Stimulated activated CD4-positive, alpha-beta T cell treated with anti-CD3 and anti-CD28 coated beads, Interleukin-12 subunit alpha, Interleukin-12 subunit beta, amount 100 ng/mL, for 4 hours (primary cell): ENCODE data around the gene PRKCQ.

Experiments
- DNase-seq: peaks from one replicate; pipeline ENCODE4 v3.0.0-alpha.2; 2020

Gene PRKCQ

DNA sequence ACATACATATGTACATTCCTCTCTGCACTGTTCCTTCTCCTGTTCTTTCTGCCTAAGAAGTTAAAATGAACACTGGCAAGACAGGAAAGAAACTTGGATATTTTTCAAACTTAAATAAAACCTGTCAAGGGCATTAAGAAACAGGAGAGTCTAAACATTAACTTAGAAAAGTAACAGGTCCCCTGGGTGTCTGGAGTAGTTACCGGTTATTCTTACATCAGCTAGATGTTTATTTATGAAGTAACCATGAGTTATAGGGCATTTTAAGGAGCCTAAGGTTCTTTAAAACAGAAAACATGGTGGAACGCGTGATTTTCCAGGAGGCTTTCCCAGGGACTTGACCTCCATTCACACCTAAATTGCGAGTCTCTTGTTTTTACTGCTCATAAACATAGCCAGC is 148.2 kb downstream of the PRKCQ start:
- no peak for DNase-seq

DNA sequence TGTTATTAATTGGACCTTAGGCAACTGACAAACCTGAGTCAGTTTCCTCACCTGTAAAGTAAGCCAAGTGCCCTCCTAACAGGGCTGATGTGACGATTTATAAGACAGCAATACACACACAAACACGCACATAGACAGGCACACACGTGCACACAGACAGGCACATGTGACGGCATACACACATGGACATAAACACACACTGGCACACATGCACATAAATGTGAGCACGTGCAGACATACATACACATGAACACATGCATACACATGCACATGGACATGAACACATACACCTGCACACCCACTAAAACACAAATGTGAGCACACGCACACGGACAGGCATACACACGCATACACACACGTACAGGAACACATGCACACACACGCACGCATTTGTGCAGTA is 148.9 kb downstream of the PRKCQ start:
- no peak for DNase-seq

DNA sequence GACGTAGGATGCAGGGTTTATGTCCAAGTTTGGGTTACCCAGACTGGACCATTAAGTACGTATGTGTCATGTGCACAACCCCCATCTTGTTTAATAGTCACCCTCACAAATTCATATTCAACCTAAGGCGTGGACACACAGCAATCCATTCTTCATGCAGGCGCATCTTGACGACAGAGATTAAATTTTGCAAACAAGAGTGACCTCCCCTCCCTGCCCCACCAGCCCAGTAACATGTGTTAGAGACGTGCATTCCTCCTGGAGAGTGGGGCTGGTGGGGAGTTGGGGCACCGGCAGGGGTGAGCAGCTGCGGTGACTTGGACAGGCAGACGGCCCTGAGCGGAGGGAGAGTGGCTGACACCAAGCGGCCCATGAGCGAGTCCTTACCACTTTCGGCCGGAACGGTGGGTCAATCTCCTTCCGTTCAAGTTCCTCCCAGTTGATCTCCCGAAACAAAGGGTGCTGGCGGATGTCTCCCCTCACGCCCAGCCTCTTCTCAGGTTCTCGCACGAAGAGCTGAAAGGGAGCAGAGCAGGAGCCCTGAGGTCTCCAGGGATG is 149.6 kb downstream of the PRKCQ start:
- DNase-seq = no peak

DNA sequence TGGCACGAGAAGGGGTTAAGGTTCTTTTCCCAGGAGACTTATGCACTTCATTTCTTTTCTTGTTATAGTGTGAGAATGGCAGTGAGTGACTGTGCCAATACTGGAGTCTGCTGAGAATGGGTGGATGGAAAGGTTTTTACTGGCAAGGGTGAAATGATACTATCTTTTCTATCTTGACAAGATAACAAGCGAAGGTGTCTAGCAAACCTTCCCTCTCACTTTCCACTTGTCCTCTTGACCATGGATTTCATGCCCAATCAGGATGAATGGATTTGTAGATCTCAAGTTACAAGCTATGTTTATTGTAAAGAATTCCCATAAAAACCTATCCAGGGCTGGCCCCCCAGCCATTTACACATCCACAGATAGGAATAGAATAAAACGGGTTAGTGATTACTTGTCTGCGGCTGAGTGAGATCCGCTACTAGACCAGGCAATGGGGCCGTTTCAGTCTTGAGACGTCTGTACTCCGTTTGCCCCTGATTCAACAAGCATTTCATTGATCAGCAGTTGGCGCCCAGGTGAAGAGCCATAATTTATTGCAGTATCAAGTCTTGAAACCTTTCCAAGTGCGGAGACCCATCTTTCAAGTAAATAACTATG is 152.6 kb downstream of the PRKCQ start:
- DNase-seq = no peak

DNA sequence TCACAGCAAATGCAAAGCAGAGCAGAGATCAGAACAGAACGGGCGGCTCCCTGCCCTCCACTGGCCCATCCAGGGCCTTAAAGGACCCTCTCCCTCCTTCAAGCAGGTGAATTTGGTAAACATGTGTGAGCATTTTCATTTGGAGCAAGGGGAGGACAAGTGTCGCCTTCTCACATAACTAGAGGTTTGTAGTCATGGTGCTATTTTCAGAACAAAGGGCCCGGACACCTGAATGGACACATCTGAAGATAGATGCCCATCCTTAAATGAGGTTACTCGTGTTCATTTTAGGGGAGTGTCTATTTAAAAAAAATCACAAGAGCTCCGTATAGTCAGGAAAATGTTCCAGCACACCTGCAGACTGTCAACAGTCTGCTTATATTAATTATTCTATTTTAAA is 153.8 kb downstream of the PRKCQ start:
- no peak for DNase-seq

DNA sequence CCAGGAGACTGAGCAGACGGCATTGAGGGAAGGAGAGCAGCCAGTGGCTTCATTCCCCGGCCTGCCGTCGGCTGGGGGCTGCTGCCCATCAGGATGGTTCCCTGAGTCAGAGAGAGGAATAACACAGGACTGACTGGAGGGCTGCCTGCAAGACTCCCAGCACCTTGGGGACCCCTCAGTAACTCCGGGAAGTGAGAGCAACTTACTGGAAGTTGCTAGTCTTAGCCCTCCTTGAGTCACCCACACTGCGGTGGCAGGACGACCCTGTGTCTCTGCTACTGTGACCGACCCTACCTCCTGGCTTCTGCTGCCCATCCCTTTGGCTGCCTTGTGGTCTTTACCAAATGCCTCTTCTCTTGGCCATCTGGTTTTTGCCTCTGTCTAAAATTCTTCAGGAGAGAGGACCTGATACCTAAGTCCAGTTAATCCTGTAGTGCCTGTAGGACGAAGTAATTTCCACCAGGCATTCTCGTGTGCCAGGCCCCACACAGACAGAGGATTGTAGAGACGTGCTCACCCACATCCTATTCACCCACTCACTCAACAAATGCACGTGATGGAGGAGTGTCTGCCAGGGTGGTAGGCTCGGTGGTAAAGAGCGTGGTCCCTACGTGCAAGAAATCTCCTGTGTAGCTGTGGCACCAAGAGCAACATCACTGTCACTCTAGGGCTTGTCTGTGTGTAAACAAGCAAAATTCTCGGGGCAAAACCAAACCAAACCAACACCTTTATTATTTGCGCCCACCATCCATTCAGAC is 156.5 kb downstream of the PRKCQ start:
- DNase-seq = no peak

DNA sequence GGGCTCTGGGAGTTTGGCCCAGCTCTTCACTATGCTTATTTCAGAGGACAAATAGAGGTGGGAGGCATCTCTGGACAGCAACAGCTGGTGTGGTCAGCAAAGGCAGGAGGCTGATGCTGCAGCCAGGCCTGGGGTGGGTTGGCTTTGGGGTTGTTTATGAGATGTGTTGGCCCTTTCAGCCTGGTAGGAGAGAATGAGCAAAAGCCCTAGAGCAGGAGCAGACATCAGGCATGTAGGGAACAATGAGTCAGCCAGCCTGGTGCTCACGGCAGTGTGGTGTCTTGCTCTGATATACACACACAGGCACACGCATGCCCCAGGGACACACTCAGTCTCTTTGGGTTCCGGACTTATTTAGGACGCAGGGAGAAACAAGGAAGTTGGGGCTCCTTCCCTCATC is 157.1 kb downstream of the PRKCQ start:
- peak; percentile 36 for DNase-seq

DNA sequence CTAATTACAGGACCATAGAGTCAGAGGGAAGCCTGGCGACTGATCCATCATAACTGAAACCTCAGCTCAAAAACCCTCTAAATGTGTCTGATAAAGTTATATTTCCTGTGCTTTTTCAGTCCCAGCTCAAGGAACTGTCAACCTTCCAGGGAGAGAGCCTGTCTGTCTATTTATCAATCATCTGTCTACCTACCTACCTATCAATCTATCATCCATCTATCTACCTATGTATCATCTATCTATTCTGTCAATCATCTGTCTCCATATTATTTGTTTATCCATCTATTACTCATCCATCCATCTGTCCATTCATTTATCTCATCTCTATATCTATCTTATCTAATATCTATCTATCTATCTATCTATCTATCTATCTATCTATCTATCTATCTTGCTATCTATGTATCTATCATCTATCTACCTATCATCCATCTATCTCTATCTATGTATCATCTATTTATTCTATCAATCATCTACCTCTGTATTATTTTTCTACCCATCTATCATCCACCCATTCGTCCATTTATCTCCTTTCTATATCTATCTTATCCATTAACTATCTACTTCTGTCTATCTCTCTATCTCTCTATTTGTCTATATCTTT is 161.4 kb downstream of the PRKCQ start:
- no peak for DNase-seq

DNA sequence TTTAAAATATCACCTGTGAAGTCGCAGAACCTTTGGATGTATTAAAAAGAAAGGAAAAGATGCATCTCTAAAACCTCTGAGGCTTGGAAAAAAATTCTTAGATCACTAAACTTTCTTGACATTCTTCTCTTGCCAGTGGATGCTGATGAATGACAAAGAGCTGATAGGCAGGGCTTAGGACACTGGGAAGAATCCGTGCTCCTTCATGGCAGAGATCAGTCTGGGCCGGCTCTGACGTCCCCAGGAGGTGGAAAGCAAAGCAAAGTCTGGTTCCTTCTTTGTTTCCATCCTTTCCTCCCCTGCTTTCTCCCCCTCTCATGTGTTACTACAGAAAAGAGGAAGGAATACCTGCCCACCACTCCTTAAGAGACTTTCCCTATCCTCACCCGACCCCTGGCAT is 161.9 kb downstream of the PRKCQ start:
- no peak for DNase-seq

DNA sequence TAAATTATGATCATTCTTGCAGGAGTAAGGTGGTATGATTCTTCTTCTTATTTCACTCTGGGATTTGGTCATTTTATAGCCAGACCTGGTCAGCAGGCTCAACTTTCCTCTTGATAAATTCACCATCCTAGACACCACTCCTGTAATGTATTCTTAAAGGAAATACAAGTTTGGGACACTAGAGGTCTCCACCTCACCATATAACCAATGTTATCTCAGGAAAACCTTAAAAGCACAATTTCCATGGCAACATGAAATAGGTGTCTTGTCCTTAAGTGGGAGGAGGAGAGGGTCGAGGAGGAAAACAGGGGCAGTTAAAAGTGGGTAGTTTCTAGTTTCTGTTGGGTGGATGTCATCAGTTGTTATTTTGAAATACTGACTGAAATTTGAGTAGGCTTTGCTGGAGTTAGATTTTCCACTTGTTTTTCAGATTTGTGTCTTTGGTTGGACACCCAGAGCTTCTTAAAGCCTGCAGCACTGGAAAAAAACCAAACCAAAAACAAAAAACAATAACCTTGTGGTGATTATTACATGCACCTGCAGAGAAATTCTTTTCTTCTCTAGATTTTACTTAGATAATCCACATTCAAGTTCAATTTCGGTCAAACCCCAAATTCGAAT is 163.1 kb downstream of the PRKCQ start:
- no peak for DNase-seq

DNA sequence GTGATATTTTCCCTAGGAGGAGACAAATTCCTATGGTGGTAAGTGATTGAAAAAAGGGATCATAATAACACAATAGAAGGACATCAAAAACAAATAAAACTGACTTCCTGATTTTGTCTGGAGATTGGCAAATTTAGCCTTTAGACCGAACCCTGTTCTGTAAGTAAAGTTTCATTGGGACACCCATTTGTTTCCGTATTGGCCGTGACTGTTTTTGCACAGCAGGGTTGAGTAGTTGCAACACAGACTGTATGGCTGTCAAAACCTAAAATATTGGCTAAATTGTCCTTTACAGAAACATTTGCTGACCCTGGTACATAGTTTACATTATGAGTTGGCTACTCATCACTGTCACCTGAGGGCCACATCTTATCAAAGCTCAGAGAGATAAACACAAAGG is 168.6 kb downstream of the PRKCQ start:
- no peak for DNase-seq

DNA sequence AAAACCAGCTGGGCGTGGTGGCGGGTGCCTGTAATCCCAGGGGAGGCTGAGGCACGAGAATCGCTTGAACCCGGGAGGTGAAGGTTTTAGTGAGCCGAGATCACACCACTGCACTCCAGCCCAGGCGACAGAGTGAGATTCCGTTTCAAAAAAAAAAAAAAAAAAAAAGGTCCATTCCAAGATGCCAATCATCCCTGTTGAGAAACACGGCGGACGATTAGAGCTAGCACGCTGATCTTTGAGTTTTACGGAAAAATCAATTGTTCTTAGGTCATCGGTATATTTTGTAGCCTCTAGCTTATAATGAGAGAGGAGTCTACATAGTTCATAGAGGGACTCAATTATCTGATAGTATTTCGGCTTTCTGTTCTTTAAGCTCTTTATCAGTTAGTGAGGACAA is 169.2 kb downstream of the PRKCQ start:
- no peak for DNase-seq

DNA sequence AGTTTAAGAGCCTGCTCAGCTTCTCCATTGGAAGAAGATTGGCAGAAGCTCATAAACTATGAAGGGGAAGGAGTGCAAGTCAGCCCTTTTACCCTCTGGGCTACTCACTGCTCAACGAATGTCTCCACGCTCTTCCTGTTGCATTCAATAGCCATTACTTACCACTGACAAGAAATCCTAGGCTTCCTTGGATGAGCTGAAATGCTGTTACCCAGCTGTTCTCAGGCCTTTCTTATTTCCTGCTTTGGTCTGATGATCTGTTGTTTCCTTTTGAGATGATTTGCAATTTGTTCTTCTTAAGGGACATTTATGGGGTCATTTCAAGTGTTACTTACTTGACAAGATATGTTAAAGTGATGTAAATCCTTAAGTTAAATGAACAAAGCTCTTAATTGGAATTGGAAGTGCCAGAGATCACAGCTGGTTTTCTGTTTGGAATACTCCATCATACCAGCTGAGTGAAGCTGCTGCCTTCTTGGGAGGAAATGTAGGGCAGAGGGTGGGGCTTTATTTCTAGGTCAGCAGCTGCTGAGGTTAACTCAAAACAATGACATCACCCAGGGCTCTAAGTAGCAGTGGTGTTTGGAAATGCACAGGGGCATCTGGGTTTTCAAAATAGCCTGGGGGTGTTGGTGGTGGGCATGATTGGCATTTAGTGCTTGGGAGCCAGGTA is 170.0 kb downstream of the PRKCQ start:
- DNase-seq = no peak

DNA sequence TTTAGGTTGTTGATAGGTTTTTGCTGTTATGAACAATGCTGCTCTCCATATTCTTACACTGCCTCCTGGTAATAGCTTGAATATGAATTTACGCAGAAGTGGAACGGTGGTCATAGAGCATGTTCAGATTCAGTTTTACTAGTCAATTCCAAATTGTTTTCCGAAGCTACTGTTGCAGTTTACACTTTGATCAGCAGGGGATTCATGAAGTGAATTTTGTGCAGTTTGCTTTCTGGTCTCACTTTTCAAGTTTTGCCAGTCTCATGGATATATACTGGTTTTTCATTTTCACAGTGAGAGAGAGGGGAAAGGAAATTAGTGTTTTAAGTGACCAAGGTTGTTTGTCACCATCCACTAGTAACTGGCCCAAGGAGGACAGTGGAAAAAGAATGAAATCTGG is 171.3 kb downstream of the PRKCQ start:
- no peak for DNase-seq

DNA sequence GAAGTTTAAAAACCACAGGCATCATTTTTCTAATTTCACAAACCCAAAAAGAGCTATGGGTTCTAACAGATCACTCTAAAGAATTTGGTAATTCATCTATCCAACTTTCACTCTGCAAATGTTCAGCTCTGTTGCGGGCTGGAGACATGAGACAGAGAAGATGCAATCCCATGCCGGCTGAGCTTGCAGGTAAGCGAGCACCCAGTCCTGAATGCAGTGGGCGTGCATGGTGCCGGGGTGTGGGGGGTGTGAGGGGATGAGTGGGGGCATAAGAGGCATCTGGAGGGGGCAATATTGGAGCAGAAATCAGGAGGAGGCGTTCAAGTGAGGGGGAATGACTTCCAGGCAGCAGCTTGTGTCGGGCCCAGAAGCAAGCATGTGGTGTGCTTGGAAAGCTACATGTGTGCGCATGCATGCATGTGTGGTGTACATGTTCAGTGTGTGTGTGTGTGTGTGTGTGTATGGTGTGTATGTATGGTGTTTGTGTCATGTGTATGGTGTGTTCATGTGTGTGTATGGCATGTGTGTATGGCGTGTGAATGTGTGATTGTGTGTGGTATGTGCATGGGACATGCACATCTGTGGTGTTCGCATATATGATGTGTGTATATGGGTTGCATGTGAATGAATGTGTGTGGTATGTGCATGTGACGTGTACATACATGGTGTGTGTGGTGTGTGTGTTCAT is 172.9 kb downstream of the PRKCQ start:
- DNase-seq = no peak

DNA sequence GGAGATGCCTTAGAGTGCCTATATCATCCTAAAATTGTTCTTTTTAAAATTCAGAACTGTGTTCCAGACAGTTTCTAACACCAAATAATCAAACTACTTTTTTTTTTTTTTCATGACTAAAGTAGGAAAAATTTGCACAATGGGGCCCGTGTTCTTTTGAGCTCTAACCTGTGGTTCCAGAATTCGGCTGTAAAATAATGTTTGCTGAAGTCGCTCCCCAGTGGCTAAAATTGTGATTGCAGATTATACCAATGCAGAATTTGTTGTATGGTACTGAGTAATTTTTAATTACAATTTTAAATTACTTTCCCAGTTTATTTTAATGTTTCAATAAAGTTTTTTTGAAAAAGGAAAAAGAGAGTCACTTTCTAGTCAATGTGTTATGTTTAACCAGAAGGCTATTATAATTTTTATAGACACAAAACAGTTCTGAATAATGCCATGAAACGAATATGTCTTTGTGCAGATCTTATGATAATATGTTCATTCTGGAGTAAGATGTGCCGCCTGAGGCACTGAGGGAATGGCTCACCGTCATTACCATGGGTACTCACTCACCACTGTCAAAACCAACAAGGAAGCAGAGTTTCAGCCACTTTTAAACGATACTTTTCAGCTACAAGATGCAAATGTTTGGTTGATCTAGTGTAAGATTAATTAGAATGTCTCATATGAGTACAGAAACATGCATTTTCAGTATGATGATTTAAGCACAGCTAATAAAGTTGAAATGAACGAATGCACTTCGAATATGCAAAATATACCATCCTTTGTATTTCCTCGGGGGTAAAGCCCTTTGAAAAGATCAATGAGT is 173.6 kb downstream of the PRKCQ start:
- no peak for DNase-seq

DNA sequence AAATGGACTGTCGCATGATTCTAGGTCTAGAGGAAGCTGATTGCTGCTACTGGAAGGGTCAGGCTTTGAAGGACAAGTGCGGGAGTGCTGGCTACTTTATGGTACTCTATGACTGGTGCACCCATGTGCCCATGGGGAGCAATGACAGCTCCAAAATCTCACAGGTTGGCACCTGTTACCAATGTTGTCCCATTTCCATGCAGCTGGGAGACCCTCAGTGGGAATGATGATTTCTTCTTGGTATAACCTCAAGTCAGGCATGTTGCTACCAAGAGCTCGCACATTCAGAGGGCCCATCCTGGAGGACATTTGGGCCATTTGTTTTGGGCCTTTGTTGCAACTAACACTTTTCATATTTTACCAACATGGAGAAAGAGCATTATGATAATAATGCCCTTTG is 174.4 kb downstream of the PRKCQ start:
- DNase-seq = no peak

DNA sequence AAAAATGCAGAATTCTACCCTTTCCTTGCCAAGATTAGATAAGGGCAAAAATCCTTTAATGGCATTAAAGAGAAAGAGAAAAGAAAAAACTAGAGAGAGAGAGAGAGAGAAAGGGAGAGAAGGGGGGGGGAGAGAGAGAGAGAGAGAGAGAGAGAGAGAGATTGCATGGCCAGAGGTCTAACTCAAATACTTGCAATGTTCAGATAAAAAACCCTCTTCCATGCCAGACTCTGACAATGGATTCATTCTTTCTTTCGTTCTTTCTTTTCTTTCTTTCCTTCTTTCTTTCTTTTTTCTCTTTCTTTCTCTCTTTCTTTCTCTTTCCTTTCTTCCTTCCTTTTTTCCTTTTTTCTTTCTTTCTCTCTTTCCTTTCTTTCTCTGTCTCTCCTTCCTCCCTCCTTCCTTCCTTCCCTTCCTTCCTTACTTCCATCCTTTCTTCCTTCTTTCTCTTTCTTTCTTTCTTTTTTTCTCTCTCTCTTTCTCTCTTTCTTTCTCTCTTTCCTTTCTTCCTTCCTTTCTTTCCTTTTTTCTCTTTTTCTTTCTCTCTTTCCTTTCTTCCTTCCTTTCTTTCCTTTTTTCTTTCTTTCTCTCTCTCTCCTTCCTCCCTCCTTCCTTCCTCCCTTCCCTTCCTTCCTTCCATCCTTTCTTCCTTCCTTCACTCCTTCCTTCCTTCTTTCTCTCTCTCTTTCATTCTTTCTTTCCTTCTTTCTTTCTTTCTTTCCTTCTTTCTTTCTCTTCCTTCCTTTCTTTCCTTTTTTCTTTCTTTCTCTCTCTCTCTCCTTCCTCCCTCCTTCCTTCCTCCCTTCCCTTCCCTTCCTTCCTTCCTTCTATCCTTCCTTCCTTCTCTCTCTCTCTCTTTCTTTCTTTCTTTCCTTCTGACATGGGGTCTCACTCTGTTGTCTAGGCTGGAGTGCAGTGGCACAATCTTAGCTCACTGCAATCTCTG is 175.7 kb downstream of the PRKCQ start:
- DNase-seq = no peak

DNA sequence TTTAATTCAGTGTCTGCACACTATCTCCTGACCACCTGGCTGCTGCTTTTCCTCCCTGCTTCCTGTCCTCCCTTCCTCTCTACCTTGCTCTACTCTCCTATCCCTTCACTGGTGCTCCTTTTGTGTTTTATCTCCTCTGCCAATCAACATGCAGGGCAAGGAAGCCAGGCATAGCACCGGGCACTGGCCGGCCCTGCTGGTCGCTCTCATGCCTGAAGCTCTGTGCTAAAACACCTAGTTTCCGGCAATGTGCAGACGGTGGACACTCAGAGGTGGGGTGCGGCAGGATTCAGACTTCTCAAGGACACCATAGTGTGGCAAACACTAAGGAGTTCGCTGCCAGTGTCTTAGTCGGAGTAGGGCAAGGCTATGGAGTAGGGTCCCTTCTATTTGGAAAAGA is 177.1 kb downstream of the PRKCQ start:
- no peak for DNase-seq

DNA sequence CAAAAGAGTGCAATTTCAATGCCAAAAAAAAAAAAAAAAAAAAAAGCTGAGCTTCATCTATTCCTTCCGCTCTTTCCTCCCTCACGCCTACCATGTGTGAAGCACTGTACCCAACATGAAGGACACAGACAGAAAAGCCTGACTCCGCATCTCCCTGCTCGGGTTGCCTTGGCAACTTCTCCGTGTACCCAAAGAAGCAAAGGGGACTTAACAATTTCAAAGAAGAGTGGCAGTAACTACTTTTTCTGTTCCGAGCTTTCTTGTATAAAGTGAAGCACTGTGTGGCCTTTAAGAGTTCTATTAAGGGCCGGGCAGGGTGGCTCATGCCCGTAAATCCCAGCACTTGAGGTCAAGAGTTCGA is 177.7 kb downstream of the PRKCQ start:
- no peak for DNase-seq
